GM21576 (cell line): Measurements from ENCODE around the gene DSG4.
"Not testable (repeated sequence)": the region's sequence is repeated elsewhere in the genome, so short reads cannot be mapped to it uniquely, and the experiment has no call there.

ENCODE experiments used
- ATAC-seq: cut with Tn5 transposase; IDR thresholded peaks from one replicate; pipeline ENCODE4 v1.9.1; 2021; ENCODE audit warnings: mild to moderate bottlenecking, moderate library complexity; ENCODE audit not compliant: unreplicated experiment

DSG4 gene

GRCh38 chr18:31376477-31376876, at the start of gene DSG4:
TSS of gene DSG4 (plus strand) at chr18:31376777. CDS start at chr18:31376912, 135 bp downstream.
- no peak for ATAC-seq

- ATAC-seq, result no peak
These were observed 46.7 kb upstream of the DSG4 start for GRCh38 chr18:31329787-31330438.

- no peak for ATAC-seq
These were observed 33.1 kb upstream of the DSG4 start for GRCh38 chr18:31343454-31343853.

GRCh38 chr18:31353336-31353735, 23.2 kb upstream of the DSG4 start:
- not testable (repeated sequence) for ATAC-seq

- no peak for ATAC-seq
These were observed 21.6 kb upstream of the DSG4 start for GRCh38 chr18:31354990-31355389.

GRCh38 chr18:31356025-31356424, 20.6 kb upstream of the DSG4 start:
- ATAC-seq, result no peak

GRCh38 chr18:31364190-31364589, 12.4 kb upstream of the DSG4 start:
- no peak for ATAC-seq

GRCh38 chr18:31369478-31369877, 7.1 kb upstream of the DSG4 start:
- ATAC-seq, result no peak

GRCh38 chr18:31371989-31372388, 4.6 kb upstream of the DSG4 start:
- no peak for ATAC-seq

GRCh38 chr18:31373641-31374040, 2.9 kb upstream of the DSG4 start:
- ATAC-seq, result no peak

- ATAC-seq, result no peak
These were observed 4.3 kb downstream of the DSG4 start for GRCh38 chr18:31380912-31381311.

GRCh38 chr18:31382107-31382506, 5.5 kb downstream of the DSG4 start:
- ATAC-seq, result no peak

GRCh38 chr18:31386741-31387140, 10.2 kb downstream of the DSG4 start:
- ATAC-seq, result no peak

GRCh38 chr18:31393286-31393685, 16.7 kb downstream of the DSG4 start:
- ATAC-seq, result no peak

- ATAC-seq, result no peak
These were observed 20.4 kb downstream of the DSG4 start for GRCh38 chr18:31396796-31397612.

- ATAC-seq, result no peak
These were observed 21.6 kb downstream of the DSG4 start for GRCh38 chr18:31398191-31398590.

- ATAC-seq, result no peak
These were observed 22.9 kb downstream of the DSG4 start for GRCh38 chr18:31399306-31400032.

- ATAC-seq, result no peak
These were observed 24.8 kb downstream of the DSG4 start for GRCh38 chr18:31401156-31402025.

GRCh38 chr18:31402026-31402373, 25.4 kb downstream of the DSG4 start:
- ATAC-seq, result no peak

- no peak for ATAC-seq
These were observed 26.8 kb downstream of the DSG4 start for GRCh38 chr18:31403409-31403808.

GRCh38 chr18:31407649-31408048, 31.1 kb downstream of the DSG4 start:
- no peak for ATAC-seq
